Measurements from ENCODE around the gene SURF1. TPM values are rescaled to one million over a fixed set of nuclear protein-coding genes. Genes with fewer than 3 reads are reported as not detected.
A peak's percentile ranks its signal among the peaks of the same experiment; 100 is the strongest.

Gene SURF1
- total and polyA plus RNA-seq, 4 donors = 14.2 to 75.3 (median 57.8) TPM

GRCh38 chr9:133375116-133375723 lies 18.9 kb upstream of the SURF1 start:
- H3K9ac ChIP-seq (ENCODE audit: insufficient read depth in 1 of 2, low read length in 2 of 2) = peak overlapping the region; percentile 84 to 85
- peaks cover 5 to 30% (median 12%) of the 10 kb centered on the region in 5 donors for H3K4me1 ChIP-seq (ENCODE audit: control insufficient read depth in 5 of 5, insufficient read depth in 5 of 5, low read length in 5 of 5)
- H3K4me3 ChIP-seq = peak overlapping the region; percentile 87
- H3K36me3 ChIP-seq (ENCODE audit: control insufficient read depth in 4 of 4, insufficient read depth in 4 of 4, low read length in 4 of 4) = peaks cover 0 to 21% (median 7%) of the 10 kb centered on the region in 4 donors
- peak overlapping the region; percentile 95 to 96 for H3K27ac ChIP-seq (ENCODE audit: low read depth in 1 of 2, low read length in 1 of 2)
- ATAC-seq (ENCODE audit: insufficient read depth, low FRiP score) (no peak), DNase-seq (peak; percentile 43 to 50 (median 44))
- no peaks in the 10 kb centered on the region for H3K9me3 ChIP-seq (ENCODE audit: control insufficient read depth in 4 of 4, insufficient read depth in 3 of 4, low read length in 3 of 4)
- no peaks in the 10 kb centered on the region for H3K27me3 ChIP-seq (ENCODE audit: control insufficient read depth in 3 of 3, insufficient read depth in 3 of 3, low read length in 2 of 3)
- WGBS, 2 donors = 0% methylated on average over 31 to 39 of the region's 39 CpGs
- TF ChIP-seq CTCF (IDR thresholded peaks at IDR 0.05; ENCODE audit: control extremely low read depth, extremely low read depth) = no peak

- Histone ChIP-seq H3K4me3 (peak overlapping the region; percentile 87), H3K4me1 (ENCODE audit: control insufficient read depth in 5 of 5, insufficient read depth in 5 of 5, low read length in 5 of 5) (peaks cover 5 to 30% (median 12%) of the 10 kb centered on the region in 5 donors), H3K36me3 (ENCODE audit: control insufficient read depth in 4 of 4, insufficient read depth in 4 of 4, low read length in 4 of 4) (peaks cover 0 to 21% (median 10%) of the 10 kb centered on the region in 4 donors), H3K27me3 (ENCODE audit: control insufficient read depth in 3 of 3, insufficient read depth in 3 of 3, low read length in 2 of 3) (no peaks in the 10 kb centered on the region), H3K27ac (ENCODE audit: low read depth in 1 of 2, low read length in 1 of 2) (peak overlapping the region; percentile 95 to 96), H3K9me3 (ENCODE audit: control insufficient read depth in 4 of 4, insufficient read depth in 3 of 4, low read length in 3 of 4) (no peaks in the 10 kb centered on the region), H3K9ac (ENCODE audit: insufficient read depth in 1 of 2, low read length in 2 of 2) (peak overlapping the region; percentile 84 to 85)
- TF ChIP-seq CTCF (IDR thresholded peaks at IDR 0.05; ENCODE audit: control extremely low read depth, extremely low read depth) = no peak
- DNase-seq (no peak), ATAC-seq (ENCODE audit: insufficient read depth, low FRiP score) (no peak)
- 9 to 13% methylated on average over 12 of the region's 12 CpGs for WGBS, 2 donors
Observed at GRCh38 chr9:133374612-133375115, 18.4 kb upstream of the SURF1 start.

GRCh38 chr9:133372144-133372543 lies 15.9 kb upstream of the SURF1 start:
- 76 to 89% methylated on average over 7 of the region's 7 CpGs for WGBS, 2 donors
- H3K36me3 ChIP-seq (ENCODE audit: control insufficient read depth in 4 of 4, insufficient read depth in 4 of 4, low read length in 4 of 4) = peaks cover 0 to 23% (median 16%) of the 10 kb centered on the region in 4 donors
- DNase-seq (no peak), ATAC-seq (ENCODE audit: insufficient read depth, low FRiP score) (no peak)
- no peaks in the 10 kb centered on the region for H3K9me3 ChIP-seq (ENCODE audit: control insufficient read depth in 4 of 4, insufficient read depth in 3 of 4, low read length in 3 of 4)
- H3K9ac ChIP-seq (ENCODE audit: insufficient read depth in 1 of 2, low read length in 2 of 2) = peak overlapping the region in 1 of 2 donors; percentile 17
- TF ChIP-seq CTCF (IDR thresholded peaks at IDR 0.05; ENCODE audit: control extremely low read depth, extremely low read depth) = no peak
- H3K27ac ChIP-seq (ENCODE audit: low read depth in 1 of 2, low read length in 1 of 2) = no peak overlapping the region
- peaks cover 6 to 30% (median 12%) of the 10 kb centered on the region in 5 donors for H3K4me1 ChIP-seq (ENCODE audit: control insufficient read depth in 5 of 5, insufficient read depth in 5 of 5, low read length in 5 of 5)
- H3K27me3 ChIP-seq (ENCODE audit: control insufficient read depth in 3 of 3, insufficient read depth in 3 of 3, low read length in 2 of 3) = no peaks in the 10 kb centered on the region
- H3K4me3 ChIP-seq = no peak overlapping the region
